IMR-90 (cell line): ENCODE results near the gene CATSPERB. TPM values are rescaled to one million over a fixed set of nuclear protein-coding genes. Genes with fewer than 3 reads are reported as not detected.

Experiments
- ATAC-seq: fragments of 200-7000 bp; cut with Tn5 transposase; 2 replicates; pipeline ENCODE4 v1.9.1; 2020; ENCODE audit warnings: low read depth, mild to moderate bottlenecking, moderate library complexity
- BruUV-seq: library from RNA; stranded (reverse); fragments of 400-500 nt; replicated peaks from 2 replicates; lab custom pipeline; 2021; lab: Mats Ljungman, UMichigan
- CTCF ChIA-PET: fragments of 300-600 bp; formaldehyde crosslinking; extraction: SDS; loops from one replicate; lab custom pipeline; 2021; ENCODE audit warnings: antibody characterized with exemption; lab: Yijun Ruan, JAX
- POLR2A ChIA-PET: fragments of 300-600 bp; sonication (Branson Sonifier 250); formaldehyde crosslinking; loops from one replicate; lab custom pipeline; 2022; ENCODE audit warnings: antibody characterized with exemption; ENCODE audit not compliant: unreplicated experiment; lab: Charles Lee
- DNase-seq: peaks from one replicate; pipeline ENCODE4 v3.0.0; 2013
- H2AFZ ChIP-seq: replicated peaks from 2 replicates; pipeline ENCODE3; 2013; ENCODE audit warnings: low read length, mild to moderate bottlenecking; ENCODE audit not compliant: poor library complexity
- H2AK5ac ChIP-seq: 2 replicates; pipeline ENCODE4 v1.6.1; 2013; ENCODE audit warnings: low read depth, low read length, inconsistent platforms
- H2AK9ac ChIP-seq: replicated peaks from 2 replicates; pipeline ENCODE3; 2013; ENCODE audit warnings: mild to moderate bottlenecking, low read depth, low read length, moderate library complexity; ENCODE audit not compliant: poor library complexity
- H2BK120ac ChIP-seq: 2 replicates; pipeline ENCODE4 v1.6.1; 2013; ENCODE audit warnings: low read depth, low read length, inconsistent platforms
- H2BK15ac ChIP-seq: 3 replicates; pipeline ENCODE4 v1.6.1; 2013; ENCODE audit warnings: low read depth, low read length, inconsistent platforms
- H2BK20ac ChIP-seq: 2 replicates; pipeline ENCODE4 v1.6.1; 2013; ENCODE audit warnings: low read depth, mild to moderate bottlenecking, inconsistent platforms, low read length, moderate library complexity
- H2BK5ac ChIP-seq: 2 replicates; pipeline ENCODE4 v1.6.1; 2013; ENCODE audit warnings: mild to moderate bottlenecking, low read depth, low read length, inconsistent platforms; ENCODE audit not compliant: poor library complexity, severe bottlenecking
- H3K14ac ChIP-seq: replicated peaks from 2 replicates; pipeline ENCODE4 v1.6.1; 2013; ENCODE audit warnings: low read depth, low read length, inconsistent platforms
- H3K18ac ChIP-seq: 2 replicates; pipeline ENCODE4 v1.6.1; 2013; ENCODE audit warnings: low read depth, low read length, control low read depth
- H3K23ac ChIP-seq: 2 replicates; pipeline ENCODE4 v1.6.1; 2013; ENCODE audit warnings: low read depth, low read length, inconsistent platforms
- H3K27ac ChIP-seq: 2 replicates; pipeline ENCODE4 v1.5.1; 2013; ENCODE audit warnings: mild to moderate bottlenecking, control low read depth, low read length; ENCODE audit not compliant: insufficient read depth
- H3K27me3 ChIP-seq: 2 replicates; pipeline ENCODE4 v1.6.1; 2013; ENCODE audit warnings: low read length; ENCODE audit not compliant: control insufficient read depth, insufficient read depth
- H3K36me3 ChIP-seq: 2 replicates; pipeline ENCODE4 v1.6.1; 2013; ENCODE audit warnings: low read length, mixed read lengths; ENCODE audit not compliant: control insufficient read depth, insufficient read depth
- H3K4ac ChIP-seq: 2 replicates; pipeline ENCODE4 v1.6.1; 2013; ENCODE audit warnings: low read depth, low read length, inconsistent platforms
- H3K4me1 ChIP-seq: 2 replicates; pipeline ENCODE4 v1.6.1; 2013; ENCODE audit warnings: low read length, mixed read lengths; ENCODE audit not compliant: control insufficient read depth, insufficient read depth
- H3K4me2 ChIP-seq: 2 replicates; pipeline ENCODE4 v1.6.1; 2013; ENCODE audit warnings: low read depth, mild to moderate bottlenecking, control low read depth, low read length, moderate library complexity
- H3K4me3 ChIP-seq: 2 replicates; pipeline ENCODE4 v1.5.1; 2013; ENCODE audit warnings: low read depth, mild to moderate bottlenecking, control low read depth, low read length, moderate library complexity; ENCODE audit not compliant: insufficient read depth
- H3K56ac ChIP-seq: 2 replicates; pipeline ENCODE4 v1.6.1; 2013; ENCODE audit warnings: low read length, inconsistent platforms; ENCODE audit not compliant: insufficient read depth; ENCODE audit errors: extremely low read depth
- H3K79me1 ChIP-seq, 2 experiments: 2 replicates each; pipeline ENCODE4 v1.6.1; 2013; ENCODE audit warnings: low read length in 2 of 2, inconsistent platforms in 1 of 2, low read depth in 1 of 2
- H3K9ac ChIP-seq: 2 replicates; pipeline ENCODE4 v1.6.1; 2013; ENCODE audit warnings: low read depth, low read length, control low read depth
- H3K9me1 ChIP-seq: 2 replicates; pipeline ENCODE4 v1.6.1; 2013; ENCODE audit warnings: low read length, inconsistent platforms; ENCODE audit not compliant: insufficient read depth
- H3K9me3 ChIP-seq: 2 replicates; pipeline ENCODE4 v1.6.1; 2013; ENCODE audit warnings: low read length; ENCODE audit not compliant: control insufficient read depth, insufficient read depth
- H4K20me1 ChIP-seq: 2 replicates; pipeline ENCODE4 v1.6.1; 2013; ENCODE audit warnings: low read length, inconsistent platforms; ENCODE audit not compliant: insufficient read depth
- H4K5ac ChIP-seq: 2 replicates; pipeline ENCODE4 v1.6.1; 2013; ENCODE audit warnings: mild to moderate bottlenecking, low read depth, low read length, control low read depth
- H4K8ac ChIP-seq, 2 experiments: 2 replicates each; pipeline ENCODE4 v1.6.1; 2013; ENCODE audit warnings: low read depth in 2 of 2, low read length in 2 of 2, control low read depth in 1 of 2, inconsistent platforms in 1 of 2
- H4K91ac ChIP-seq: 2 replicates; pipeline ENCODE4 v1.6.1; 2013; ENCODE audit warnings: low read depth, low read length, inconsistent platforms; ENCODE audit not compliant: insufficient read depth
- BHLHE40 ChIP-seq: fragments of 150-350 bp; IDR thresholded peaks from 2 replicates; pipeline ENCODE4 v1.6.1; 2016; ENCODE audit warnings: mild to moderate bottlenecking, low read depth, low read length
- CEBPB ChIP-seq: IDR thresholded peaks from 2 replicates; pipeline ENCODE4 v1.6.1; 2012; ENCODE audit warnings: low read depth, low read length, improper control_type of control experiment
- CHD1 ChIP-seq: IDR thresholded peaks from 2 replicates; pipeline ENCODE4 v1.6.1; 2012; ENCODE audit warnings: low read depth, low read length, improper control_type of control experiment
- ELK1 ChIP-seq: fragments of 150-350 bp; IDR thresholded peaks from 2 replicates; pipeline ENCODE4 v1.6.1; 2016; ENCODE audit warnings: low read depth, mild to moderate bottlenecking, low read length, moderate library complexity, borderline replicate concordance
- FOS ChIP-seq: fragments of 150-350 bp; IDR thresholded peaks from 2 replicates; pipeline ENCODE4 v1.6.1; 2016; ENCODE audit warnings: low read depth, low read length
- MAFK ChIP-seq: IDR thresholded peaks from 2 replicates; pipeline ENCODE4 v1.6.1; 2012; ENCODE audit warnings: low read depth, low read length, improper control_type of control experiment
- MAZ ChIP-seq: IDR thresholded peaks from 2 replicates; pipeline ENCODE4 v1.6.1; 2012; ENCODE audit warnings: low read depth, mild to moderate bottlenecking, low read length, improper control_type of control experiment, moderate library complexity, borderline replicate concordance
- MXI1 ChIP-seq: IDR thresholded peaks from 2 replicates; pipeline ENCODE4 v1.6.1; 2012; ENCODE audit warnings: low read depth, mild to moderate bottlenecking, low read length, moderate library complexity, borderline replicate concordance
- NFE2L2 ChIP-seq: fragments of 150-350 bp; IDR thresholded peaks from 2 replicates; pipeline ENCODE4 v1.6.1; 2016; ENCODE audit warnings: low read depth, mild to moderate bottlenecking, low read length
- POLR2A ChIP-seq: IDR thresholded peaks from 2 replicates; pipeline ENCODE4 v1.6.1; 2012; ENCODE audit warnings: mild to moderate bottlenecking, low read depth, low read length
- RAD21 ChIP-seq: IDR thresholded peaks from 2 replicates; pipeline ENCODE4 v1.6.1; 2012; ENCODE audit warnings: low read length, improper control_type of control experiment
- RCOR1 ChIP-seq: IDR thresholded peaks from 2 replicates; pipeline ENCODE4 v1.6.1; 2012; ENCODE audit warnings: mild to moderate bottlenecking, low read length, improper control_type of control experiment; ENCODE audit not compliant: insufficient replicate concordance
- RFX5 ChIP-seq: IDR thresholded peaks from 2 replicates; pipeline ENCODE4 v1.8.0; 2012; ENCODE audit warnings: low read depth, mild to moderate bottlenecking, low read length, moderate library complexity
- SMC3 ChIP-seq: fragments of 150-350 bp; IDR thresholded peaks from 2 replicates; pipeline ENCODE4 v1.6.1; 2016; ENCODE audit warnings: low read depth, mild to moderate bottlenecking, antibody characterized with exemption, low read length, moderate library complexity
- WGBS, 2 experiments: methylation state at CpG; one replicate each; pipeline versions ENCODE4 v1.1.5 to v1.1.7; 2013; ENCODE audit warnings: missing lambda C conversion rate in 2 of 2; ENCODE audit not compliant: insufficient read length in 1 of 2; ENCODE audit errors: extremely low coverage in 2 of 2; 5-methylcytosine and 5-hydroxymethylcytosine counted together
- dilution Hi-C: fragments of 300-500 bp; cut with HindIII; formaldehyde crosslinking; loops from one replicate; pipeline ENCODE4 v1.14.3; 2018; ENCODE audit warnings: low sequenced_read_pairs; ENCODE audit not compliant: unreplicated experiment
- in situ Hi-C: fragments of 300-500 bp; cut with MboI; formaldehyde crosslinking; loops from 3 replicates; pipeline ENCODE4 v1.14.3; 2019; ENCODE audit warnings: low sequenced_read_pairs, inconsistent platforms, mixed read lengths
- intact Hi-C: fragments of 100-400 bp; cut with micrococcal nuclease; formaldehyde crosslinking; loops from 2 replicates; pipeline ENCODE4 v1.10.0; 2022
- polyA plus RNA-seq, 3 experiments: library from polyadenylated mRNA; depleted of rRNA; stranded (reverse); fragments of >200 nt; gene quantifications; 2 replicates each; pipeline ENCODE4 v1.2.3, GENCODE V29; 2012; ENCODE audit warnings: low replicate concordance in 1 of 3
- total RNA-seq: library from RNA; depleted of rRNA; stranded (reverse); fragments of >200 nt; gene quantifications from 2 replicates; pipeline ENCODE4 v1.2.3, GENCODE V29; 2012
- TF ChIP-seq, protein P1 (sequence below): conservative IDR thresholded peaks from 2 replicates; pipeline ENCODE4 v1.5.1; 2012; ENCODE audit warnings: mild to moderate bottlenecking, low read depth, low read length, improper control_type of control experiment
- TF ChIP-seq, protein P2 (sequence below): fragments of 150-350 bp; IDR thresholded peaks from 2 replicates; pipeline ENCODE4 v1.6.1; 2017; ENCODE audit warnings: mild to moderate bottlenecking, antibody characterized with exemption, low read length, low read depth

CATSPERB gene
- total and polyA plus RNA-seq, 2 of the 4 experiments (the other 2 are of a cell fraction): not detected

DNA sequence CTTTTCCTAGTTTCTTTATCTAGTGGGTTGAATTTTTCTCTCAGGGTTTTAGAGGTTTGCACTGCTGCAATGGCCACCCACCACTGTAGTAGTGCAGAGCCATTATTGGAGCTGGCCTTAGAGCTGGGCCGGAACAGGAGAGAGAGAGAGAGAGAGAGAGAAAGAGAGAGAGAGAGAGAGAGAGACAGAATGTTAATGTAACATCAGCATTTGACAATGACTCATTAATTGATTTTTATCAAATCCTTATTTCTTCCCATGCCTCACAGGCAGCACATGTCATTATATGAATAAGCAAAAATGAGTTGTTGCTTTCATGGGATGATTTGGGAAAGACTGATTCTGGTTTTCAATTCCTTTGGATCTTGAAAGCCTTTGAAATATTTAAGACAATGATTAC, 145.5 kb downstream of the CATSPERB start:
- Histone ChIP-seq H3K4me2 (no peak overlapping the region), H3K14ac (no peak overlapping the region), H4K5ac (no peak overlapping the region), H3K79me1 (no peaks in the 10 kb centered on the region), H2BK15ac (no peak overlapping the region), H2AK5ac (no peak overlapping the region), H3K4me3 (no peak overlapping the region), H3K4me1 (no peaks in the 10 kb centered on the region), H4K91ac (no peak overlapping the region), H3K4ac (no peak overlapping the region), H2BK120ac (no peak overlapping the region), H2AK9ac (no peak overlapping the region), H3K36me3 (no peaks in the 10 kb centered on the region), H2AFZ (no peak overlapping the region), H3K18ac (no peak overlapping the region), H4K20me1 (no peaks in the 10 kb centered on the region), H2BK20ac (no peak overlapping the region), H3K9me3 (no peaks in the 10 kb centered on the region), H3K27me3 (no peaks in the 10 kb centered on the region), H3K9ac (no peak overlapping the region), H3K27ac (no peak overlapping the region), H3K56ac (no peak overlapping the region), H3K9me1 (no peaks in the 10 kb centered on the region), H3K23ac (no peak overlapping the region), H2BK5ac (no peak overlapping the region), H4K8ac (no peak overlapping the region)
- intact Hi-C loops: no loop called here
- BruUV-seq: no TSS peak
- ATAC-seq (no peak), DNase-seq (no peak)
- TF ChIP-seq ELK1: no peak
- TF ChIP-seq MAFK: no peak
- no peak for TF ChIP-seq NFE2L2
- TF ChIP-seq MAZ: no peak
- no peak for TF ChIP-seq RCOR1
- TF ChIP-seq RAD21: no peak
- TF ChIP-seq, protein P1, sequence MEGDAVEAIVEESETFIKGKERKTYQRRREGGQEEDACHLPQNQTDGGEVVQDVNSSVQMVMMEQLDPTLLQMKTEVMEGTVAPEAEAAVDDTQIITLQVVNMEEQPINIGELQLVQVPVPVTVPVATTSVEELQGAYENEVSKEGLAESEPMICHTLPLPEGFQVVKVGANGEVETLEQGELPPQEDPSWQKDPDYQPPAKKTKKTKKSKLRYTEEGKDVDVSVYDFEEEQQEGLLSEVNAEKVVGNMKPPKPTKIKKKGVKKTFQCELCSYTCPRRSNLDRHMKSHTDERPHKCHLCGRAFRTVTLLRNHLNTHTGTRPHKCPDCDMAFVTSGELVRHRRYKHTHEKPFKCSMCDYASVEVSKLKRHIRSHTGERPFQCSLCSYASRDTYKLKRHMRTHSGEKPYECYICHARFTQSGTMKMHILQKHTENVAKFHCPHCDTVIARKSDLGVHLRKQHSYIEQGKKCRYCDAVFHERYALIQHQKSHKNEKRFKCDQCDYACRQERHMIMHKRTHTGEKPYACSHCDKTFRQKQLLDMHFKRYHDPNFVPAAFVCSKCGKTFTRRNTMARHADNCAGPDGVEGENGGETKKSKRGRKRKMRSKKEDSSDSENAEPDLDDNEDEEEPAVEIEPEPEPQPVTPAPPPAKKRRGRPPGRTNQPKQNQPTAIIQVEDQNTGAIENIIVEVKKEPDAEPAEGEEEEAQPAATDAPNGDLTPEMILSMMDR: no peak
- no peak for TF ChIP-seq RFX5
- TF ChIP-seq, protein P2, sequence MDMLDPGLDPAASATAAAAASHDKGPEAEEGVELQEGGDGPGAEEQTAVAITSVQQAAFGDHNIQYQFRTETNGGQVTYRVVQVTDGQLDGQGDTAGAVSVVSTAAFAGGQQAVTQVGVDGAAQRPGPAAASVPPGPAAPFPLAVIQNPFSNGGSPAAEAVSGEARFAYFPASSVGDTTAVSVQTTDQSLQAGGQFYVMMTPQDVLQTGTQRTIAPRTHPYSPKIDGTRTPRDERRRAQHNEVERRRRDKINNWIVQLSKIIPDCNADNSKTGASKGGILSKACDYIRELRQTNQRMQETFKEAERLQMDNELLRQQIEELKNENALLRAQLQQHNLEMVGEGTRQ: no peak
- no peak for TF ChIP-seq CHD1
- no peak for TF ChIP-seq MXI1
- TF ChIP-seq FOS: no peak
- TF ChIP-seq BHLHE40: no peak
- no peak for TF ChIP-seq CEBPB
- no peak for TF ChIP-seq POLR2A
- no peak for TF ChIP-seq SMC3
- in situ Hi-C loops: no loop called here
- dilution Hi-C loops: no loop called here
- POLR2A ChIA-PET: no interaction called here
- WGBS, 2 experiments: no CpG with 5 or more reads among the region's 1 CpG
- CTCF ChIA-PET: no interaction called here
